Karpas-422 (cell line): ENCODE results near the gene SEMA5B. TPM values are rescaled to one million over a fixed set of nuclear protein-coding genes. Genes with fewer than 3 reads are reported as not detected.

ENCODE experiments used
- DNase-seq: peaks from one replicate; pipeline ENCODE4 v3.0.0-alpha.2; 2015
- H2AFZ ChIP-seq: fragments of 200-600 bp; sonication (generic); 2 replicates; pipeline ENCODE4 v1.6.1; 2014; ENCODE audit warnings: antibody characterized with exemption, low read length, mixed read lengths
- H3K27ac ChIP-seq: fragments of 200-600 bp; sonication (generic); 2 replicates; pipeline ENCODE4 v1.5.1; 2014; ENCODE audit warnings: mild to moderate bottlenecking, low read length, moderate library complexity
- H3K27me3 ChIP-seq: fragments of 200-600 bp; sonication (generic); 2 replicates; pipeline ENCODE4 v1.6.1; 2014; ENCODE audit warnings: low read length, mixed read lengths
- H3K36me3 ChIP-seq: fragments of 200-600 bp; sonication (generic); 2 replicates; pipeline ENCODE4 v1.6.1; 2014; ENCODE audit warnings: low read length, mixed read lengths; ENCODE audit not compliant: insufficient read depth
- H3K4me1 ChIP-seq: fragments of 200-600 bp; sonication (generic); 2 replicates; pipeline ENCODE4 v1.6.1; 2014; ENCODE audit warnings: mild to moderate bottlenecking, low read length, mixed read lengths
- H3K4me2 ChIP-seq: fragments of 200-600 bp; sonication (generic); 2 replicates; pipeline ENCODE4 v1.6.1; 2014; ENCODE audit warnings: low read length, low read depth, mild to moderate bottlenecking; ENCODE audit not compliant: poor library complexity, severe bottlenecking
- H3K4me3 ChIP-seq: fragments of 200-600 bp; sonication (generic); 2 replicates; pipeline ENCODE4 v1.5.1; 2014; ENCODE audit warnings: mild to moderate bottlenecking, antibody characterized with exemption, low read length, mixed read lengths
- H3K79me2 ChIP-seq: fragments of 200-600 bp; sonication (generic); 2 replicates; pipeline ENCODE4 v1.6.1; 2014; ENCODE audit warnings: mild to moderate bottlenecking, low read length, mixed read lengths
- H3K9ac ChIP-seq: fragments of 200-600 bp; sonication (generic); 2 replicates; pipeline ENCODE4 v1.6.0; 2014; ENCODE audit warnings: low read length
- H3K9me2 ChIP-seq: fragments of 200-600 bp; sonication (generic), shearing (Covaris generic); replicated peaks from 2 replicates; pipeline ENCODE4 v1.6.0; 2014; ENCODE audit warnings: mild to moderate bottlenecking, low read length, moderate library complexity; ENCODE audit not compliant: insufficient read depth
- H3K9me3 ChIP-seq: fragments of 300-700, 200-600 bp; sonication (generic); 2 replicates; pipeline ENCODE4 v1.6.1; 2014; ENCODE audit warnings: low read length, mixed read lengths
- H4K20me1 ChIP-seq: fragments of 200-600 bp; sonication (generic); 2 replicates; pipeline ENCODE4 v1.6.1; 2014; ENCODE audit warnings: mild to moderate bottlenecking, antibody characterized with exemption, low read length, low read depth; ENCODE audit not compliant: insufficient read depth
- total RNA-seq: library from RNA; depleted of rRNA; stranded (reverse); fragments of >200 nt; shearing (Covaris generic); gene quantifications from 2 replicates; pipeline ENCODE4 v1.2.3, GENCODE V29; 2014; ENCODE audit warnings: low replicate concordance

Gene SEMA5B
- total RNA-seq, 1 experiment from 2014 or later: not detected

DNA sequence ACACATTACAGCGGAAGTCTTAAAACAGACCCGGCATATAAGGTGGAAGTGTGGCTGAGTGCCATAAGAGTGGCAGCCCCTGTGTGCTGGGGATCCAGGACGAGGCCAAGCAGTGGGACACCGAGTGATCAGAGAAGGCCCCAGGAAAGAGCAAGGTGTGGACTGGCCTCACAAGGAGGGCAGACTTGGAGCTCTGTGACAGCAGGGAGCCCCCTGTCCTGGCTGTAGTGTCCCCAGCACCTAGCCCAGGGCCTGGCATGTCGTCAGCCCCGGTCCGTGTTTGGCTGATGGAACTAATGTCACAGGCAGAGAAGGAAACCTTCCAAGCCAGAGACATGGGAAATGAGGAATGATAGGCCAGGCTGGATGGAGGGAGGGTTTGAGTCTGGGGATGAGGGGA is 44.0 kb upstream of the SEMA5B start:
- H3K79me2 ChIP-seq: peaks cover 64% of the 10 kb centered on the region
- no peak for DNase-seq
- H4K20me1 ChIP-seq: peaks cover 35% of the 10 kb centered on the region; the same call in 1 of the 2 replicates
- H3K9me3 ChIP-seq: no peaks in the 10 kb centered on the region
- no peak overlapping the region for H2AFZ ChIP-seq
- H3K4me3 ChIP-seq: no peak overlapping the region
- no peaks in the 10 kb centered on the region for H3K36me3 ChIP-seq
- no peak overlapping the region for H3K9ac ChIP-seq
- no peak overlapping the region for H3K27ac ChIP-seq
- no peaks in the 10 kb centered on the region for H3K9me2 ChIP-seq
- H3K27me3 ChIP-seq: no peaks in the 10 kb centered on the region
- H3K4me1 ChIP-seq: peaks cover 17% of the 10 kb centered on the region
- H3K4me2 ChIP-seq: no peak overlapping the region

DNA sequence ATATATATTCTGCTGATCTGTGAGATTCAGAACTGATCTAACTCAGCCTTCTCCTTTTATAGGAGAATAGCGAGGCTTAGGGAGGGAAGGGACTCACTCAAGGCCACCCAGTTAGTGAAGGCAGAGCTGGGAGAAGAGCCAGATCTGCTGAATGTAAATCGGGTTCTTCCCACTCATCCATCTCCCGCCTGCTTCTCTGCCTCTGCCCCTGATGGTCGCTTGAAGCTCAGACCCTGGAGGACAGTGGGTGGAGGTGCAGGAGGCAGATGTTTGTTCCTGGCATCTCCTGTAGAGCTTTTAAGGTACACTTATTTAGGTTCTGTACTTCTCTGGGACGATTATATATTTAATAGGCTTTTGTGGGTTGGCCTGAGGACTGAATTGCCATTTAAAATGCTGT is 43.6 kb upstream of the SEMA5B start:
- Histone ChIP-seq H3K4me1 (peaks cover 18% of the 10 kb centered on the region), H3K4me3 (no peak overlapping the region), H3K36me3 (no peaks in the 10 kb centered on the region), H3K27ac (no peak overlapping the region), H3K9me2 (no peaks in the 10 kb centered on the region), H3K27me3 (no peaks in the 10 kb centered on the region), H3K79me2 (peaks cover 60% of the 10 kb centered on the region), H3K9ac (no peak overlapping the region), H3K4me2 (no peak overlapping the region), H4K20me1 (peaks cover 35% of the 10 kb centered on the region; the same call in 1 of the 2 replicates), H2AFZ (no peak overlapping the region), H3K9me3 (no peaks in the 10 kb centered on the region)
- DNase-seq: peak; percentile 52

DNA sequence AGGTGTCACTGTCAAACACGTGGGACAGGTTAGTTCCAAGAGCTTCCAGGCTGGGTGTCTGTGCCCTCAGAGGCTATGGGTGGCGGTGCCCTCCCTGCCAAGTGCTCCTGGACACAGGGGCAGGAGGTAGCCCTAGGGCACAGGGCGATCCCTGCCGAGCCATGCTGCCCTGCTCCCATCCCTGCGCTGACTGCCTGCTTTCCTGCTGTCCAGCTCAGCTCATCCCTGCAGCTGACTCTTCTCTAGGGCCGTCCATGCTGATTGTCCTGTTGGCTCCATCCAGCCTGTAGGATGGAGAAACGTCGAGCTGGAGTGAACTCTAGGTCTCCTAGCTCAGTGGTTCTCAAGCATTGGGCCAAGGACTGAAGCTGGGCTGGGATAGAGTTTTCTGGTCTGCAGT is 42.9 kb upstream of the SEMA5B start:
- H2AFZ ChIP-seq: no peak overlapping the region
- no peak for DNase-seq
- H3K79me2 ChIP-seq: peaks cover 55% of the 10 kb centered on the region
- no peaks in the 10 kb centered on the region for H3K36me3 ChIP-seq
- no peak overlapping the region for H3K9ac ChIP-seq
- H4K20me1 ChIP-seq: peaks cover 30% of the 10 kb centered on the region; the same call in 1 of the 2 replicates
- H3K27me3 ChIP-seq: no peaks in the 10 kb centered on the region
- peaks cover 18% of the 10 kb centered on the region for H3K4me1 ChIP-seq
- H3K4me3 ChIP-seq: no peak overlapping the region
- no peaks in the 10 kb centered on the region for H3K9me3 ChIP-seq
- no peaks in the 10 kb centered on the region for H3K9me2 ChIP-seq
- H3K4me2 ChIP-seq: no peak overlapping the region
- no peak overlapping the region for H3K27ac ChIP-seq

DNA sequence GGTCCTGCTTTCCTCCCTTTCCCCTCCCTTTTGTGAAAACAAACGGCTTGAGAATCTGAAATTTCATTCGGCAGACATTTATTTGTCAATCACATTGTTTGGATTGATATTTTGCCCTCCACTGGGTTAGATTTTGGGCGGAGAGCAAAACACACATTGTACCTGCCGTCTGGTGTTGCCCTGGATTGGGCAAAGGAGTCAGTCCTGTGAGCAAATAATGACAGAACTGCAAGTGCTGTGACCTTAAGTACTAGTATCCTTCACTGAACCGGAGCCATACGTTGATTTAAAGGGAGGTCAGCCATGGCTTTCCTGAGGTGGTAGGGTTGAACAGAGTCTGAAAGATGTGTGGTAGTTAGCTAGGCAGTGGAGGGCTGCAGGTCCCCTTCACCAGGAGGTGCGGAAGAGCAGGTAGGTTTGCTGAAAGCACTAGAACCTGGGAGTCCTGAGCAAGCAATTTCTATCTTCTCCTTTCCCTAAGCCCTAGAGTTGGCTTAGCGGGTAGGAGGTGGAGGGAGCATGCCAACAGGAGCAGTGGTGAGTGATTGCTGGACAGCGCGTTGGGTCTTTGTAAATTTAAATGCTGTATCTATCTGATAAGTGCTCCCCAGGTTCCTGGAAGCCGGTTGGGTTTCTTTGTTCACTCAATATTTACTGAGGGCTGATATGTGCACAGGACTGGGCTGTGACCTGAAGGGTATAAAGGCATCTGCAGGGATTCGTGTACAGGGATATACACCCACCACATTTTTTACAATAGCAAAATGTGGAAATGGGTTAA is 41.2 kb upstream of the SEMA5B start:
- Histone ChIP-seq H3K9ac (no peak overlapping the region), H2AFZ (no peak overlapping the region), H3K4me2 (peak overlapping the region; percentile 78)

DNA sequence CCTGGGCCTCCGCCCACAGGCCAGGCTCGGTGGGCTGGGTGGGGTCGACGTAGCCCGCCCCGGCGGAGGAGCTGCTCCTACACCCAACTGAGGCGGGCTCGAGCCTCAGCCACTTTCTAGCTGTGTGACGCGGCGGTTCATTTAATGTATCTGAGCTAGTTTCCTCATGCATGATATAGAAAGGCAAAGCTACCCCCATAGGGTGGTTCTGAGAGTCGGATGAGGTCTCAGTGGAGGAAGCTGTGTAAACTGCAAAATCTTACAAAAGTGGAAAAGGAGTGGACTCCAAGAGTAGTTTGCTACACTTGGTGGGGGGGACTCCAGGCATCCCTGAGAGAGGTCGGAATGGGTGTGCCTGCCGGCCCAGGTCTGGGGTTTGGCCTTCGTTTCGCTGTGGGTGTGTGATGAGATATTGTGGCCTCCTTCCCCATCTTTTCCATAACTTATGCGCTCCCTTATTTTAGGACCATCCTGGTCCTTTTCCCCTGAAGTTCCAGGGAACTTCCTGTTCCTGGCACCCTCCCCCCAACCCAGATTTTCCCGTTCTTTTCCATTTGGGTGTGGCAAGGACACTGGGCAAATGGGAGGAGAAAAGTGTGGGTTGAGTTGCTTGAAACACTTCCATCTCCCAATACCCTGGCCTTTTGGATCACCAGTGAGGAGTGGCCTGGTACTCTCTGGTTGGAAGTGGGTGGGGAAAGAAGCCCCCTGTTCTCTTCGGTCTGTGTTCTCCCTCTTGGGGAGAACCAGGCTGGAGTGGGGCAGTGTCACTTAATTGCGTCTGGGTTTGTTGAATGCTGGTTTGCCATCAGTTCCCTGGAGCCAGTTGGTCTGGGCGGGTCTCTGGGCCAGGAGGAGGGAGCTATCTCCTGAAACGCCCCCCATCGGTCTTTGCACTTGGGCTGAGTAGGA is 40.4 kb upstream of the SEMA5B start:
- Histone ChIP-seq H3K27me3 (no peaks in the 10 kb centered on the region), H3K9me2 (no peaks in the 10 kb centered on the region), H2AFZ (peak overlapping the region; percentile 84; the same call in 1 of the 2 replicates), H3K36me3 (no peaks in the 10 kb centered on the region), H3K27ac (no peak overlapping the region), H3K9ac (peak overlapping the region; percentile 74), H3K79me2 (peaks cover 39% of the 10 kb centered on the region), H3K4me3 (peak overlapping the region; percentile 83), H3K4me1 (peaks cover 18% of the 10 kb centered on the region), H4K20me1 (peaks cover 21% of the 10 kb centered on the region; the same call in 1 of the 2 replicates), H3K4me2 (peak overlapping the region; percentile 78), H3K9me3 (no peaks in the 10 kb centered on the region)
- peak; percentile 67 for DNase-seq

More for the DNA sequence above, 41.2 kb upstream of the SEMA5B start:
- no peaks in the 10 kb centered on the region for H3K9me3 ChIP-seq
- H3K4me1 ChIP-seq: peaks cover 18% of the 10 kb centered on the region
- no peak for DNase-seq
- H3K27me3 ChIP-seq: no peaks in the 10 kb centered on the region
- H3K36me3 ChIP-seq: no peaks in the 10 kb centered on the region
- H3K27ac ChIP-seq: no peak overlapping the region
- H3K4me3 ChIP-seq: peak overlapping the region; percentile 83; the same call in 1 of the 2 replicates
- H3K79me2 ChIP-seq: peaks cover 47% of the 10 kb centered on the region
- H3K9me2 ChIP-seq: no peaks in the 10 kb centered on the region
- H4K20me1 ChIP-seq: peaks cover 26% of the 10 kb centered on the region; the same call in 1 of the 2 replicates

DNA sequence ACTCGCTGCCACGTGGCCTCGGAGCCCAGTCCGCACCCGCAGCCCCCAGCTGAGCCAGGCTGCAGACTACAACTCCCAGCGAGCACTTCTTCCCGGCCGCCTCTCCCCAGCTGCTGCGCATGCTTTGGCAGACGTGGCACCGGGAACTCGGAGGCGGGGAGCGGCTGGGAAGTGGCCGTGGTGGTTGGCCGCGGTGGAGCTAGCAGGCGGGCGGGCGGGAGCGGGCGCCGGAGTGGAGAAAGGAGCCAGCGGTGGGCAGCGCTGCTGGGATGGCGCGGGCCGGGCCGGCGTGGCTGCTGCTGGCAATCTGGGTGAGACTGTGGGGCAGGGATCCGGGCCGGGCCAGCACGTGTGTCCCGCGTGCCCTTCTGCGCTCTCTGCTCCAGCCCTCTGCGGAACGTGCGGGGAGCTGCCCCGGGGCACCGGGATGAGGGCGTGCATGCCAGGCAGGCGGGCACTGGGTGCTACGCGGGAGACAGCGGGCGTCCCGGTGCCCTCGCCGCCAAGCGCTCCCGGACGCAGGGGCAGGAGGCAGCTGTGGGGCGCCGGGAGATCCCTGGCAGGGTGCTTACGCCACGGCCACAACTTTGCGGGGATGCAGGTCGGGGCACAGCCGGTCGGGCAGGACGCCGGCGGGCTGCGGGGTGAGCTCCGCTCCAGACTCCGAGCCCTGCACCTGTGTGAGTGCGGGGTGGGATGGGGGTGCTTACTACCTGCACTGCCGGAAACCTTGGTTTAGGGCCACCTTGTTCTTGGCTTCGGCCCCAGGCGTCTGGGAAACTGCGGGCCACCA is 39.5 kb upstream of the SEMA5B start, which contains the start of gene PDIA5:
TSS of gene PDIA5 (plus strand) at position 130 of the 793 bp plus-strand sequence. CDS start at position 270, 140 bp downstream.
- H2AFZ ChIP-seq: peak within 1 kb of the TSS; percentile 84
- H3K4me2 ChIP-seq: peak within 1 kb of the TSS; percentile 78
- no peaks in the 10 kb centered on the region for H3K9me2 ChIP-seq
- H3K9ac ChIP-seq: peak within 1 kb of the TSS; percentile 74
- H3K27me3 ChIP-seq: no peaks in the 10 kb centered on the region
- H3K4me3 ChIP-seq: peak within 1 kb of the TSS; percentile 83
- H3K36me3 ChIP-seq: no peaks in the 10 kb centered on the region
- peaks cover 31% of the 10 kb centered on the region for H3K79me2 ChIP-seq
- peaks cover 19% of the 10 kb centered on the region; the same call in 1 of the 2 replicates for H4K20me1 ChIP-seq
- H3K27ac ChIP-seq: no peak within 1 kb of the TSS
- peaks cover 13% of the 10 kb centered on the region for H3K4me1 ChIP-seq
- peak; percentile 89 for DNase-seq
- no peaks in the 10 kb centered on the region for H3K9me3 ChIP-seq

DNA sequence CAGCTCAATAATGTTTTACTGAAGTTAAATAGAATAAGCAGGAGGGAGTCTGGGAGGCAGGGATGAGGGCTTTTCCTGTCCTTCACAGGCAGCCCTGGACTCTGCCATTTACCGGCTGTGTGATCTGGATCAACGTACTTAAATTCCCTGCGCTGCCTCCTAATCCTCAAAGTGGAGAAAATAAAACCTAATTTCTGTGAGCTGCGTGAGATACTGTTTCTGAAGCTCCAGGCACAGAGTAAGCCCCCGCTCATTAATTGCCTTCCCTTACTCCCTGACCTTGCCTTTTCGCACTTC is 39.0 kb upstream of the SEMA5B start:
- Histone ChIP-seq H3K9ac (peak overlapping the region; percentile 74; the same call in 1 of the 2 replicates), H3K36me3 (no peaks in the 10 kb centered on the region)

More for the DNA sequence above, 39.0 kb upstream of the SEMA5B start:
- Histone ChIP-seq H3K27ac (no peak overlapping the region), H3K27me3 (no peaks in the 10 kb centered on the region), H3K79me2 (peaks cover 28% of the 10 kb centered on the region), H3K4me1 (peaks cover 11% of the 10 kb centered on the region), H4K20me1 (peaks cover 19% of the 10 kb centered on the region; the same call in 1 of the 2 replicates), H3K9me2 (no peaks in the 10 kb centered on the region), H3K4me2 (peak overlapping the region; percentile 78), H3K4me3 (peak overlapping the region; percentile 83; the same call in 1 of the 2 replicates), H2AFZ (peak overlapping the region; percentile 84), H3K9me3 (no peaks in the 10 kb centered on the region)
- DNase-seq: no peak
